Middle frontal gyrus (tissue), 1 donor: ENCODE results near the gene SPAG9.

ENCODE experiments used
- DNase-seq: peaks from one replicate; pipeline ENCODE4 v3.0.0-alpha.2; 2015; ENCODE audit warnings: low spot score; ENCODE audit errors: extremely low spot score

SPAG9 gene

DNA sequence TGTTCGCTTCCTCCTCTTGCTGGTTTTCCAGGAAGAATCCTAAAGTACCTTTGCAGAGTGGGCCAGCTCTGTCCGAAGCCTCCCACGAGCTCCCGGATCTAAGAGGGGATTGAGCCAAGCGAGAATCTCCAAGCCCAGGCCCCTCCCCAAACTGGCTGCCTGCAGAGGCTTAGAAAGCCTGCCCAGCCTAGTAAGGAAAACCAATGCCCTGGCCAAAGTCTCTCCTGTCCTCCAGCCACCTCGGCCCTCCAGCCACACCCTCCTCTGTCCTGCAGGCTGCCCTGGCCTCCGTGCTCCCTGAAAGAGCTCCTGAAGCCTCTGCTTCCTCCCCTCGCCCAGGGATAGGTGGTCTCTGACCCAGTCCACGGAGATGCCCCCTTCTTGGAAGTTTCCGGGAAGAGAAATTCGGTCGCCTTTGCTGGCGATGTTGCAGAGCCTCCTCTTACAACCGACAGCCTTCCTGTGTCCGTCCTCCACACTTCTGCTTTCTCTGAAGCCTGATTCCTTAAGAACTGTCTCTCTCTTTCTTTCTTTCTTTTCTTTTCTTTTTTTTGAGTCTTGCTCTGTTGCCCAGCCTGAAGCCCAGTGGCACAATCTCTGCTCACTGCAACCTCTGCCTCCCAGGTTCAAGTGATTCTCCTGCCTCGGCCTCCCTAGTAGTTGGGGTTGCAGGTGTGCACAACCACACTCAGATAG is 199.6 kb downstream of the SPAG9 start:
- no peak for DNase-seq

DNA sequence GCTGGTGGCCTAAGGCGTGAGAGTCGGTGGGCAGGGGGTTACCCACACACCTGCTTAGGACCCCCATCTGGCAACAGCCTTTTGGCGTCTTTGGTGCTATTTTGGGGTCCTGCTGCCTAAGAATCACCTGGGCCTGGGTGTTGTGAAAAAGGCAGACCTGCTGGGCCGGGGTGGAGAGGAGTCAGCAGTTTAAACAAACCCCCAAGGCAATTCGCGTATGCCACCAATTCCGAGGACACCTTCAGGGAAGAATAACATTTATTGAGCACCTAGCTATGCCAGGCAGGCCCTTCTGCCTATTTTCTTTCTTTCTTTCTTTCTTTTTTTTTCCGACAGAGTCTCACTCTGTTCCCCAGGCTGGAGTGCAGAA is 200.6 kb downstream of the SPAG9 start:
- no peak for DNase-seq

DNA sequence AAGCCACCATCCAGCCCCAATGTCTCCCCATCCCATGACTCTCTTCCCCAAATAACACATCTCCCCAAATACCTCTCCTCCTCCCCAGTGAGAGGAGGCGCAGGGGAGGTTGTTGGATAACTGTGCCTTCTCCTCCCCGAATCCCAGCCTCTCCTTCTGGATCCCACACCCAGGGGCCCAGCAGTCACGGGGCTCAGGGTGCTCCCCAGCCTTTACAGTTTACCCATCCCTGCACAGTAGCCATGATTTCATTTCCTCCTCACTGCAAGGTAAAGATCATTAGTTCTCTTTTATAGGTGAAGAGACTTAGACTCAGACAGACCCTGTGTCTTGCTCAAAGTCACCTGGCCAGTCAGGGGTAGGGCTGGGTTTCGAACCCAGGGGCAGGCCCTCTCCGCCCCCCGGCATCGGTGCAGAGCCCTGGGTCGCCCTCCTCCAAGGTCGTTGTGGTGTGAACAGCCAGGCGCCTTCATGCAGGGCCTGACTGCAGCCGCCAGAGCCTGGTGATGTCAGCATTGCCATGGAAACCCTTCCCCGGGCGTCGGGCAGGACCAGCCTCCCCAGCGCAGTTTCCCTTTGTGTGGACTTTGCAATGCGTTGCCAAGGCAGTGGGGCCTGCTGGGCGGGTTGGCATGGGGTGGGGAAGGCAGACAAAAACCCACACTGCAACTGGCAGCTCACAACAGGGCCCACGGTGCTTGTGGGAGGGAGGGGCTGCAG is 201.2 kb downstream of the SPAG9 start:
- peak; percentile 89 for DNase-seq

DNA sequence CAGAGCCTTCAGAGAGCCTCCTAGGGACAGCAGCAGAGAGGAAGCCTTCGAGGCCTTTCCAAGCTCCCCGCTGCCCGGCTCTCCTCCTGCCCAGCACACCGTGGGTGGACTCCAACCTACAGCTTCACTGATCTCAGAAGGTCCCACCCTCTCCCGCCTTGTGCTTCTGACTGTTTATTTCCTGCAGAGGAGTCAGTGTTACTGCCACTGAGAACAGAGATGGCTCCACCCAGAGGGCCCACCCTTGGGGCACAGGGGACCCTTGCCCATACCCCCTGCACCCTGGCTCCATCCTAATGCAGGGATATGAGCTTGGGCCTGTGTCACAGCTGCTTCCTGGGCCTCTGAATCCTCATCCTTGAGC is 201.8 kb downstream of the SPAG9 start:
- no peak for DNase-seq

DNA sequence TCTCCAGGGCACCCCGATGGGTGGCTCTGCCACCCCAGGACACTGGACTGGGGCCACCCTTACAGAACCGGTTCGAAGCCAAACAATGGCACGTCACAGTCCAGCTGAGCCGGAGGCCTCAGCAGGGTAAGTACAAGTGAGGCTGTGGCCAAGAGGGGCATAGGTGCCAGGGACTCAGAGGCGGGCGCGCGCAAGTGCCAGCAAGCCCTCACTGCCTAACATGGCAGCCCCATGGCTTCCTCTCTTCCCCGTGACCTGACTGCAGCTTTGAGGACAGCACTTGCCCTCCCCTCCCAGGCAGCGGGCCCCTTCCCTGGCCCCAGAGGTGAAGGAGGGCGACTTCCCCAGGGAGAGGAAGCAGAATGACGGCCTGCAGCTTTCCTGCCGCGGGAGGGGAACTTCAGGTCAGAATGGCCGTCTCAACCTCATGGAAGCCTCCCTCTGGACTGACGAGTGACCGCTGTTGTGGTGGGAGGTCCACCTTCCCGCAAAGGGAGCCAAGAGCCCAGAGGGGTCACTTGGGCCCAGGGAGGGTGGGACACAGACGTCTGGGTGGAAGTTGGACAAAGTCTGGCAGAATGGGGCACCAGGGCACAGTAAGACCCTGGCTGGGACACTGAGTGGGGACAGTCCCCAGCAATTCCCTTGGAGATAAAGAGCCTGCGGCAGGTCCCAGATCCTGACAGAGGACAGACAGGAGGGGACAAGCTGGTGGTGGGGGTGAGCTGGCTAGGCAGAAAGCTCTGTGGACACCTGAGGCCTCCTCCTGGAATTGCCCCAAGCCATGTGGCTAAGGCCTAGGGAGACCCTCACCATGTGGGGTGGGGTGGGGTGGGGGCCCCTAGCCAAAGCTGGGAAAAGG is 202.4 kb downstream of the SPAG9 start:
- DNase-seq: no peak

DNA sequence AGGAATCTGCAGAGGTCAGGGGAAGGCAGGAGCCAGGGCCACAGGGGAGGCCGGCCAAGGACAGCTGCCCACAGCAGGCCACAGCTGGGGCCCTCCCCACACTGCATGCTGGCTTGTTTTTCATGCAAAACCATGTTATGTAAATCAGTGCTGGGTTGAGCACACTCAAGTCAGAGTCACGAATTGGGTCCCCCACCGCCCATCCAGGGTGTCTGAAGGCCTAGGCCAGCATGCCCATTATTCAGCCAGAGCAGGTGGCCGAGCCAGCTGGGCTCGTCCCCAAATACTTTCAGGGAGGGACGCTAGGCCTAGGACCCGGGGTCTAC is 203.3 kb downstream of the SPAG9 start:
- DNase-seq: no peak

DNA sequence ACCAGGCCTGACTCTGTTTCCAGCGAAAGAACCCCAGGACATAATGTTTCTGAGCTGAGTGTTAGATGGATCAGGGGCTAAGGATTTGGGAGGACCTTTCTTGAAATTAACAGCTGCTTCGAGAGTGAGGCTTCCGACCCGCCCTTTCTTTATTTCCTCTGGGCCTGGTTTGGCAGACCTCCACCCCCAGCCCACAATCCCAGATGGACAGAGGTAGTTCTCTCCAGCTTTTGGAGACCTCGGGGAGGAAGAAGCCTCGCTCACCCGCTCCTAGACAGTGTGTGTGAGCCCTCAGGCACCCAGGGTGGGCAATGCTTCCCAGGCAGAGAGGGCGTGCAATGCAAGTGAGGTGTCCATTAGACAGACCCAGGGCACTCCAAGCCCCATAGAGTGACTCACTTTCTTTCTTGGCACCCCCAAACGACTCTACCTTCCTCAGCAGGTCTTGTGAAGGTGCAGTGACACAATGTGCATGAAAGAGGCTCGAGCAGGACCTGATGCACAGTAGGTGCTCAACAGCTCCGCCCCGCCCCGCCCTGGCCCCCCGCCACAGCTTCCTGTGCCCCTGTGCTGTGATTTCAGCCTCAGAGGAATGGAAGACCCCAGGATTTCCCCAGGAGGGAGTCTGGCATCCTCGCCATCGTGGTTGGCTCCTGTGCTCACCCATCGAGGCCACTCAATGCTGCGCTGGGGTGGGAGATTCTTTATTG is 203.8 kb downstream of the SPAG9 start:
- DNase-seq: no peak

DNA sequence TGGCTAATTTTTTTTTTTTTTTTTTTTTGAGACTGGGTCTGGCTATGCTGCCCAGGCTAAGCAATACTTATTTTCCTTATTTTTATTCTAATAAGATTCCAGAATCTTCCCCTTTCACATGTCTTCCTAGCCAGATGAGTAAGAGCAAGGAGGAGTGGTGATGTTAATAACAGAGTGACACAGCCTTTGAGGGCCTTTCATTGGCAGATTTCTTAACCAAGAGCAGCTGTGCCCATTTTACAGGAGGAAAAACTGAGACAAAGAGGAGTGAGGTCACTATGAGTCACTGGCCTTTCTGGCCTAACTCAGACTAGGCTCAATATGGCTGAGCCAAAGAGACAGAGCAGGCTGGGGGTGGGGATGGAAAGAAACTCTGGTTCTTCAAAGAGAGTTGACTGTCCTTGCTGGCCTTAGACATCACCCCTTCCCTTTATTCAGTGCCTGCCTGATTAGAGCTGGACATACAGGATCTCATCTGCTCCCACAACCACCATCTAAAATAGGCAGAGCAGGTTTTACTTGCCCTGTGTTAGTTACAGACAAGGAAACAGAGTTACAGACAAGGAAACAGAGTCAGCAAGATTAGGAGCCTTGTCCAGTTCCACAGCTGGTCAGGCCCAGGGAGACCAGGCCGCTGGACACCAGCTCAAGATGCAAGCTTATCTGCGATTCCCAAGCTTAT is 204.5 kb downstream of the SPAG9 start:
- no peak for DNase-seq

DNA sequence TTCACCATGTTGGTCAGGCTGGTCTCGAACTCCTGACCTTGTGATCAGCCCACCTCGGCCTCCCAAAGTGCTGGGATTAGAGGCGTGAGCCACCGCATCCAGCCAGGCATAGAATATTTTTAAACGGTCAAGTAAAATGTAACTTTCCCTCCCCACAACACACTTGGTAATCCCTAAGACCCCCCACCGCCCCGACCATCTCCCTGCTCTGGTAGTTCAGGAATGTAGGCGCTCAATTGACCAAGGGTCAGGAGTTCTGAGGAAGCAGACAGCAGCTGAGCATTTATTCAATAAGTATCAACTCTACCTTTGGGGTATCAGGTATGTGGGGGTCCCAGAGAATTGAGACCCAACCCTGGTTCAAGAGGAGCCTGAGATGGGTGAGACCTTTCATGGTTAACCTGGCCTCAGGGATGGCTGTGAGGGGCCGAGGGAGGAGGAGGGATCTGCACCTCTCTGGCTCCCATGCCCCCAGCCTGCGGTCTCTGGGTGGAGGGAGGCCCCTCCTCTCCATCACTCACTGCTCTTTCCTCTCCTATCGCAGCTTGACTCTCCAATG is 206.1 kb downstream of the SPAG9 start:
- DNase-seq: no peak

DNA sequence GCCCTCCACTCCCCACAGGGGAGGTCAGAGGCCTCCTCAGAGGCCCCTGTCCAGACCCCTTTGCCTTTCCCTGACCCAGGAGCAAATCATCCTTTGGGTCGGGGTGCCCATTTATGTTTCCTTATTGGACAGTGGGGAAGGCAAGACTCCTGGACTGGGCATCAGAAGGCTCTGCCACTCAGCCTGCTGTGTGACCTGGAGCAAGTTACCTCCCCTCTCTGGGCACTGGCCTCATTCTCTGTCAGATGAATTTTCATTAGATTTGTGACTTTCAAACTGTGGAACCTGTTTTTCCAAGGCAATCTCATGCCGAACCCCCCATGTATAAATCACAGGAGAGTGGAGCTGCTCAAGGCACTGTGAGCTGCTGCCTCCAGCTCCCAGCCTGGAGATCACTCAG is 207.5 kb downstream of the SPAG9 start:
- no peak for DNase-seq
